ENCODE results near the gene CDK4. TPM values are rescaled to one million over a fixed set of nuclear protein-coding genes. Genes with fewer than 3 reads are reported as not detected.

Gene CDK4
- total RNA-seq, 1 experiment from 2014 or later, result 218 TPM

- no peak overlapping the region for H3K9ac ChIP-seq (ENCODE audit: extremely low read depth, insufficient read length, low read length)
- no peak overlapping the region for H2AFZ ChIP-seq (ENCODE audit: low read length)
- no peaks in the 10 kb centered on the region for H4K20me1 ChIP-seq (ENCODE audit: control insufficient read depth, insufficient read depth, insufficient read length)
- H3K14ac ChIP-seq (ENCODE audit: insufficient read depth, low read length), result no peak overlapping the region
- no peak overlapping the region for H2BK120ac ChIP-seq (ENCODE audit: low read depth, low read length, poor library complexity, severe bottlenecking)
- H2BK15ac ChIP-seq (ENCODE audit: low read depth, low read length), result no peak overlapping the region
- no peaks in the 10 kb centered on the region for H3K79me2 ChIP-seq (ENCODE audit: insufficient read depth, low read length)
- no peak overlapping the region for H2BK20ac ChIP-seq (ENCODE audit: low read depth, low read length, poor library complexity, severe bottlenecking)
- no peak for DNase-seq
- no peak overlapping the region for H4K5ac ChIP-seq (ENCODE audit: insufficient read length, low read depth, low read length)
- no peak overlapping the region for H3K4ac ChIP-seq (ENCODE audit: low read depth, low read length)
- no peak overlapping the region for H3K4me3 Mint-ChIP-seq
- no peaks in the 10 kb centered on the region for H3K9me3 Mint-ChIP-seq
- no CpG with 5 or more reads among the region's 3 CpGs for WGBS (ENCODE audit: extremely low coverage, insufficient read length, low lambda C conversion rate)
- no peak overlapping the region for H3K18ac ChIP-seq (ENCODE audit: insufficient read length, low read depth, low read length)
- no peak overlapping the region for H4K91ac ChIP-seq (ENCODE audit: insufficient read length, low read depth, low read length)
- H3K9me3 ChIP-seq (ENCODE audit: control insufficient read depth, low read depth, low read length), result no peaks in the 10 kb centered on the region
- no peak overlapping the region for H3K56ac ChIP-seq (ENCODE audit: insufficient read length, low read depth, low read length)
- H4K8ac ChIP-seq (replicated peaks; ENCODE audit: insufficient read length, low read depth, low read length), result no peak overlapping the region
- H3K27ac ChIP-seq (ENCODE audit: insufficient read length, low read depth, low read length), result no peak overlapping the region
- H3K27me3 ChIP-seq (ENCODE audit: insufficient read depth, low read length), result no peaks in the 10 kb centered on the region
- no peaks in the 10 kb centered on the region for H3K79me1 ChIP-seq (ENCODE audit: insufficient read depth, low read depth, low read length, poor library complexity, severe bottlenecking)
- H2BK12ac ChIP-seq (ENCODE audit: insufficient read length, low read depth, low read length), result no peak overlapping the region
- no peak overlapping the region for H3K4me2 ChIP-seq (ENCODE audit: insufficient read depth, insufficient read length, low read length)
- H3K4me1 Mint-ChIP-seq, result peaks cover 2 to 3% of the 10 kb centered on the region in 2 experiments; a peak in 3 of 4 replicates
- H3K27me3 Mint-ChIP-seq (ENCODE audit: low read depth), result no peaks in the 10 kb centered on the region
- H2AK5ac ChIP-seq (ENCODE audit: insufficient read length, low read length), result no peak overlapping the region
- H2BK5ac ChIP-seq (ENCODE audit: insufficient read length, low read length), result no peak overlapping the region
- H3K27ac Mint-ChIP-seq, result peak overlapping the region in 1 of 3 experiments; percentile 71; a peak in 1 of 7 replicates
- H3T11ph ChIP-seq (ENCODE audit: low read length), result no peak overlapping the region
- H3K36me3 Mint-ChIP-seq (ENCODE audit: insufficient read depth in 1 of 3, low read depth in 3 of 3), result peaks cover 11 to 19% (median 12%) of the 10 kb centered on the region in 3 experiments; a peak in 6 of 7 replicates
- H3K23ac ChIP-seq (ENCODE audit: insufficient read length, low read depth, low read length), result no peak overlapping the region
- no peaks in the 10 kb centered on the region; the same call in 1 of the 2 replicates for H3K4me1 ChIP-seq (ENCODE audit: insufficient read depth, low read length)
- no peaks in the 10 kb centered on the region for H3K23me2 ChIP-seq (ENCODE audit: insufficient read length, low read depth, low read length, poor library complexity, severe bottlenecking)
- no peak for TF ChIP-seq CTCF (conservative IDR thresholded peaks at IDR 0.05)
Observed at GRCh38 chr12:57800965-57801364, 48.9 kb upstream of the CDK4 start.

All from H9 (cell line).